Urinary bladder (tissue), 4 donors: ENCODE measurements around the gene NCOA1. TPM values are rescaled to one million over a fixed set of nuclear protein-coding genes. Genes with fewer than 3 reads are reported as not detected.
"Not testable (repeated sequence)": the region's sequence is repeated elsewhere in the genome, so short reads cannot be mapped to it uniquely, and the experiment has no call there.

Experiments used
- DNase-seq: peaks from one replicate; pipeline ENCODE4 v3.0.0-alpha.2; 2015; ENCODE audit errors: extremely low spot score
- H3K27ac ChIP-seq: one replicate; pipeline ENCODE4 v1.5.1; 2013; ENCODE audit warnings: low read depth, mild to moderate bottlenecking, moderate library complexity
- H3K36me3 ChIP-seq: one replicate; pipeline ENCODE4 v1.6.1; 2013; ENCODE audit warnings: mild to moderate bottlenecking, moderate library complexity; ENCODE audit not compliant: insufficient read depth
- H3K4me1 ChIP-seq: one replicate; pipeline ENCODE4 v1.6.1; 2013; ENCODE audit warnings: mild to moderate bottlenecking, moderate library complexity; ENCODE audit not compliant: insufficient read depth
- H3K4me3 ChIP-seq: one replicate; pipeline ENCODE4 v1.5.1; 2013; ENCODE audit warnings: low read depth, low read length
- WGBS: extraction: QIAGEN DNeasy Blood & Tissue Kit; methylation state at CpG from one replicate; pipeline ENCODE4 v1.1.7; 2013; 5-methylcytosine and 5-hydroxymethylcytosine counted together
- polyA plus RNA-seq: library from polyadenylated mRNA; stranded (reverse); fragments of 200-250 nt; gene quantifications from one replicate; pipeline ENCODE4 v1.2.3, GENCODE V29; 2013
- total RNA-seq: library from RNA; depleted of rRNA; stranded (reverse); fragments of >200 nt; gene quantifications from one replicate; pipeline ENCODE4 v1.2.3, GENCODE V29; 2014
- donor health status: healthy with polysubstance abuse.
- donor health status: healthy.

Gene NCOA1
- total and polyA plus RNA-seq, 2 donors: 24.4 to 107 TPM

GRCh38 chr2:24570225-24570624, 79.2 kb downstream of the NCOA1 start:
- Histone ChIP-seq H3K27ac (no peak overlapping the region), H3K4me3 (no peak overlapping the region), H3K4me1 (peaks cover 1% of the 10 kb centered on the region), H3K36me3 (no peaks in the 10 kb centered on the region)
- DNase-seq: no peak
- WGBS: 98% methylated on average over 1 of the region's 1 CpG

DNA sequence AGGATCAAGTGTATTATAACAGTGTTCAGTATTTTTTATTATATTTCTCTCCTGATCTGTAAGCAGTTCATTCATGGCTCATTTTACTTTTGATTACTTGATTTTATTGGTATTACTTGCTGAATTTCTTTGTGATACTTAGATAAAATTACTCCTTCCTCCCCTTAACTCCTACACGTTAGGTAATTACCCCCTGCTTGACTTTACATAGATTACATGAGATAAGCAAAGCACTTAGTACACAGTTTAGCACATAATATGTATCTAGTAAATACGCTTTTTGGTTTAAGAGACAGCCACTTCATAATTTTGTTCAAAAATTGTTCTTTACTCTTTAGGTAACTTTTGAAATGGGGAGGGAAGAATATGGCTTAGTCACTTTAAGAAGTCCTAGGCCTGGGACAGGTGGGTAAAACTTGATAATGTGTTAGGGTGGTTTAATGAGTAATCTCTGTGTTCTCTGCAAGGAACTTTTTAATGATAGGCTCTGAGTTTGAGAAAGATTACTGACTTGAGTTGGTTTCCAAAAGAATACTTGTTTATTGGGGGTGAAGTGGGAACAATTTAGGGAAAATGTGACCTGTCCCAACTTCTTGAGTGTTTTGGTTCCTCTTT, 80.9 kb downstream of the NCOA1 start:
- Histone ChIP-seq H3K4me1 (peaks cover 1% of the 10 kb centered on the region), H3K36me3 (no peaks in the 10 kb centered on the region), H3K27ac (no peak overlapping the region), H3K4me3 (no peak overlapping the region)
- 82% methylated on average over 2 of the region's 2 CpGs for WGBS
- DNase-seq: no peak

DNA sequence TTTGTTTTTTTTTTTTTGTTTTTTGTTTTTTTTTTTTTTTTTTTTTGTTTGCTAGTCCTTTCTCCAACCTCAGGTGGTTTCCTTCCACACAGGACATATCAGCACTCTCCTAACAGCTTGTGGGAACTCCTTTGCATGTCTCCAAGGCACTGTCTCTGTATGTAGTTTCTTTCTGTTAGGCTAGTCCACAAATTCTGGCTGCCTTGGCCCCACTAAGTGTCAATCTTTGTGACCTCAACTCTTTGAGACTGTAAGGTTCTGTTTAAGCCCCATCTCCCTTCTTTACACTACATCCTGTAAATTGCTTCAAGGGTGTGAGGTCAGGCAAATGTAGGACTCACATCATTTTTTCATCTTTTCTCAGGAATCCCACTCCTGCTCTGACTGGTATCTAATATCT, 85.1 kb downstream of the NCOA1 start:
- DNase-seq: no peak
- no peak overlapping the region for H3K27ac ChIP-seq
- no peak overlapping the region for H3K4me3 ChIP-seq
- H3K4me1 ChIP-seq: no peaks in the 10 kb centered on the region
- H3K36me3 ChIP-seq: no peaks in the 10 kb centered on the region

GRCh38 chr2:24576617-24577016, 85.6 kb downstream of the NCOA1 start:
- no peaks in the 10 kb centered on the region for H3K36me3 ChIP-seq
- H3K27ac ChIP-seq: no peak overlapping the region
- 91% methylated on average over 1 of the region's 1 CpG for WGBS
- DNase-seq: no peak
- no peak overlapping the region for H3K4me3 ChIP-seq
- H3K4me1 ChIP-seq: no peaks in the 10 kb centered on the region

DNA sequence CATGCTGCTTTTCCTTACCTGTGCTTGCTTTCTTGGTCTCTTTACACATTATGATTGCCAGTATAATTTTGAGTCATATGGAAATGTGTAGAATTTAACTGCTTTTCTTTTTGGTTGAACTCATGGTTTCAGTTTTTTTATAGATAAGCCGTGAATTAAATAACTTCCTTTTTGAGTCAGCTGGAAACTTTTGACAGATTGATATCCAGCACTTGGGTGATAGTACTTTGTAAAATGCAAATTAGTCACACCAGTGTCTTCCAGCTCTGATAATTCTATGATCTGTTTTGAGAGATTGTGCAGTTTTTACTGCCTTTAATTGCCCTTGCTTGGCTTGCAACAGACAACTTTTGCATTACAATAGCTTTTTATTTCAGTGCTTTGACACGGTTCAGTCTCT, 86.4 kb downstream of the NCOA1 start:
- no peak for DNase-seq
- Histone ChIP-seq H3K36me3 (no peaks in the 10 kb centered on the region), H3K4me3 (no peak overlapping the region), H3K4me1 (no peaks in the 10 kb centered on the region), H3K27ac (no peak overlapping the region)
- WGBS: 65% methylated on average over 2 of the region's 2 CpGs

DNA sequence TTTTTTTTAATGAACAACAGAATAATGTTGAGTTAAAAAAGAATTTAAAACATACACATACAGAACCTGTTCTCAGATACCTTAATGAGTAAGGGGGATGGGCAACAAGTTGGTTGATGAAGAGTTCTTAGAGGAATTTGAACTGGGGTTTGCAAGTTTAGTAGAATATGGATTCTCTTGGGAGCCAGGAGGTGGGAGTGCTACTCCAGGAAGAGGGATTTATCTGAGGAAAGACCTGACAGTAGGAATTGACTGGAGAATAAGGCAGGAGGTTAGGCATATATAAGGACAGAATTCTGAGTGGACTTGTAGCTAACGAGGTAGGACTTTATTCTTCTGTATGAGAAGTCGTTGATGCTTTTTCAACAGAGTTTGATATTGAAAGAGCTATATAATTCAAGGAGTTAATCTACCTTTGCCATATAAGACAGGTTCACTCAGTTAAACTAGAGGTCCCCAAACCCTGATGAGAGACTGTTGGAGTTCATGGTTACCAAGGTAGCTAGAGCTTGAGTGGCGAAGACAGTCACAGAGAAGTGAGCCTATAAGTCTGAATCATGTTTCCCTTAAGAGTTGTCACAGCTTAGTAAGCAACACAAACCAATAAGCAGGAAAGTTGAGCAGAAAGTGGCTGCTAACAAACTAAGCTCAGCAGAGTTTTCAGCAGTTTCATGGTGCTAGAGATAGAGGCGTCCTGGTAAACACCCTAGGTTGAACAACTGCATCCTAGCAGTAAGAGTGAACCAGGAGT, 88.2 kb downstream of the NCOA1 start:
- Histone ChIP-seq H3K36me3 (no peaks in the 10 kb centered on the region), H3K4me3 (no peak overlapping the region), H3K27ac (no peak overlapping the region), H3K4me1 (no peaks in the 10 kb centered on the region)
- WGBS: 94% methylated on average over 4 of the region's 4 CpGs
- DNase-seq: no peak

DNA sequence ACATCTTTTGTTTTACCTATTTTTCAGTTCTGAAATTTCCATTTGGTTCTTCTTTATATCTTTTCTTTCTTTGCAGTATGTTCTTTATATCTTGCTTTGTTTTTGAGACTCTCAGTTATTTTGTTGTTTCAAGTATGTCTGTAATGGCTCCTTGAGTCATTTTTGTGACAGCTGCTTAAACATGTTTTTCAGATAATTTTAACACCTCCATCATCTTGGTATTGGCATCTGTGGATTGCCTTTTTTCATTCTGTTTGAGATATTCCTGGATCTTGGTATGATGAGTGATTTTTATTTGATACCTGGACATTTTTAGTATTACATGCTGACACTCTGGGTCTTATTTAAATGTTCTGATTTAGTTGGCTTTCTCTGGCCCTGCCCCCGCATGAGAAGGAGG, 89.5 kb downstream of the NCOA1 start:
- Histone ChIP-seq H3K36me3 (no peaks in the 10 kb centered on the region), H3K27ac (no peak overlapping the region), H3K4me1 (no peaks in the 10 kb centered on the region), H3K4me3 (no peak overlapping the region)
- WGBS: 100% methylated on average over 1 of the region's 1 CpG
- DNase-seq: no peak

DNA sequence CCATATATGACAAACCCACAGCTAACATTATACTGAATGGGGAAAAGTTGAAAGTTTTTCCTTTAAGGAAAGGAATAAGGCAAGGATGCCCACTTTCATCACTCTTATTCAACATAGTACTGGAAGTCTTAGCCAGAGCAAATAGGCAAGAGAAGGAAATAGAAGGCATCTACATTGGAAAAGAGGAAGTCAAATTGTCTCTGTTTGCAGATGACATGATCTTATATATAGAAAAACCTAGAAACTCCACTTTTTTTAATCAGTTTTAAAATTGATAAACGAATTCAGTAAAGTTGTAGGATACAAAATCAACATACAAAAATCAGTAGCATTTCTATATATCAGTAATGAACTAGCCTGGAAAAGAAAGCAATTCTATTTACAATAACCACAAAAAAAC, 90.9 kb downstream of the NCOA1 start:
- H3K4me1 ChIP-seq, H3K36me3 ChIP-seq: not testable (repeated sequence)
- 95% methylated on average over 1 of the region's 1 CpG for WGBS

DNA sequence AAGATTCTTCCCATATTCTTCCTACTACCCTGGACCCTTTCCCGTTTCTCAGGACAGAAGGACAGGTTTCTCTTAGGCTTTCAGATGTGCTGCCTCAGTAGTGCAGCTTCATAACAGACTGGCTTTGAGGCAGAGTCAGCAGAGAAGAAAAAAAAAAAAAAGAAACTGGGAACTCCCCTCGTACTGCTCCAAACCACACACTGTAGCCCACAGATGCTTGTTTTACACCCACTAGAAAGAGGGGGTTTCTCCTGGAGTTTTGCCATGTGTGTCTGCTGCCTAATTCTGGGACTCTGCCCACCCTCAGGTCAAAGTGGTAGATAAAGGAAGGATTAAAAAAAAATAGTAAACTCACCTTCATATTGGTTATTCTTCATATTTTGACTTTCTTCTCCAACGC, 95.9 kb downstream of the NCOA1 start:
- Histone ChIP-seq H3K4me3 (no peak overlapping the region), H3K27ac (no peak overlapping the region), H3K4me1 (no peaks in the 10 kb centered on the region), H3K36me3 (peaks cover 2% of the 10 kb centered on the region)
- WGBS: 88% methylated on average over 3 of the region's 3 CpGs
- DNase-seq: no peak

More for the DNA sequence above, 90.9 kb downstream of the NCOA1 start:
- H3K4me3 ChIP-seq, DNase-seq, H3K27ac ChIP-seq: not testable (repeated sequence)

DNA sequence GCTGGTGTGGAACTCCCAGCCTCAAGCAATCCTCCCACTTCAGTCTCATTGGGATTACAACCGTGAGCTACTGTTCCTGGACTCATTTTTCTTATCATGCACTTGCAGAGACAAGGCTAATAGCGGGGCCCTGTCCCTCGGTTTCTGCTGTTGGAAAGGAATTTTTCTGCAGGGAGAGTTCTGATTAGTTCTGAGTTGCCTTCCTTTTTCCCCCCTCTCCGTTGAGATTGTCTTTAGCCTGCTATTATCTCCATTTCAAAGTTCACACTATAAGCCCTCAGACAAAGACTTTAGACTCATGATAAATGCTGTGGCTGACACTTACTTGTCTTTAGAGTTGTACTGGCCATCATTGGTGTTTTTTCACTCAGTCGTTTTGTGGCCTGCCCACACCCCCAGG, 97.2 kb downstream of the NCOA1 start:
- Histone ChIP-seq H3K4me3 (no peak overlapping the region), H3K27ac (no peak overlapping the region), H3K4me1 (no peaks in the 10 kb centered on the region), H3K36me3 (peaks cover 2% of the 10 kb centered on the region)
- WGBS: 93% methylated on average over 5 of the region's 5 CpGs
- no peak for DNase-seq

DNA sequence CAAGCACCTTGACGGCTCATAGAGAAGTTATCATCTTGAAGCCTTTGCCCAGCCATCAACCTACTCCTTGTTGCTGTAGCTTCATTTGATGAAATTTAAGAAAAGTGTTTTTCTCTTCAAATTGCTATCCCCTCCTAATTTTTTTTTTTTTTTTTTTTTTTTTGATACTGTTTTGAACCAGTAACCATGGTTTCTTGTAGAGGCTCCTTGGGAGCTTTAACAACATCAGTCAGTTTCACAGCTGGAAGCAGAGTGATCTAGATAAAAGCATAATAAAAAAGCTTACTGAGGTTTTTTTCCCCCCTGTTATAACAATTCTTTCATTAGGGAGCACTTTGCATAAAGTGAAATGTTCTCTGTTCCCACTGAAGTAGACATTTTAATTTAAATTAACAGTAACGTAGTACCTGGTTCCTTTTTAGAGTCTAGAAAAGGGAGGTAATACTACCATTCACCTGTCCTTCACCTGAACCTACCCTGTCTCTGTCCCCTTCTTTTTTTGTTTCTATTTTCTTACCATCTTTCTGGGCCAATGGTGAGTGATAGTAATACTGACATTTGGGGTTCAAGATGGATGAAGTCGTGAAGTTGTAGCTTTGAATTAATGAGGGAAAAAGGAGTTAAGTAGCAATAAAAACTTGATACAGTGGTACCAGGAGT, 101.5 kb downstream of the NCOA1 start:
- 93% methylated on average over 3 of the region's 3 CpGs for WGBS
- Histone ChIP-seq H3K27ac (no peak overlapping the region), H3K4me3 (no peak overlapping the region), H3K36me3 (peaks cover 2% of the 10 kb centered on the region), H3K4me1 (no peaks in the 10 kb centered on the region)
- no peak for DNase-seq

DNA sequence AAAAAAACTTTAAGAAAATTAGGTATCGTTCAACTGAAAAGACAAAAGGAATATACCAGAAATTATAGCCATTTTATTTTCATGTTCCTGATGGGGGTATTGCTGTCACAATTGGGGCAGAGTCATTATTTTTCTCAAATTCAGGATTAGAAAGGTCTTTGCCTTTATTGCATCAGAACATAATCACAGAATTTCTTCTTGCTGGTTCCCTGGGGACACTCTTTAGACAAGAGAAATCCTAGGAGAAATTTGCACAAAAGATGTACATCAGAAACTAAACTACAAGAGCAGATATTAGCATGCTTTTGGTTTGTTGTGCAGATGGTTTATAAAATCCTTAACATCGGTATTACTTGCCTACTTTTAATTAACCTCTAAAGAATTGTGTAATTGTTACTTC, 103.2 kb downstream of the NCOA1 start:
- DNase-seq: no peak
- WGBS: 87% methylated on average over 2 of the region's 2 CpGs
- no peaks in the 10 kb centered on the region for H3K4me1 ChIP-seq
- H3K36me3 ChIP-seq: no peaks in the 10 kb centered on the region
- H3K27ac ChIP-seq: no peak overlapping the region
- H3K4me3 ChIP-seq: no peak overlapping the region

DNA sequence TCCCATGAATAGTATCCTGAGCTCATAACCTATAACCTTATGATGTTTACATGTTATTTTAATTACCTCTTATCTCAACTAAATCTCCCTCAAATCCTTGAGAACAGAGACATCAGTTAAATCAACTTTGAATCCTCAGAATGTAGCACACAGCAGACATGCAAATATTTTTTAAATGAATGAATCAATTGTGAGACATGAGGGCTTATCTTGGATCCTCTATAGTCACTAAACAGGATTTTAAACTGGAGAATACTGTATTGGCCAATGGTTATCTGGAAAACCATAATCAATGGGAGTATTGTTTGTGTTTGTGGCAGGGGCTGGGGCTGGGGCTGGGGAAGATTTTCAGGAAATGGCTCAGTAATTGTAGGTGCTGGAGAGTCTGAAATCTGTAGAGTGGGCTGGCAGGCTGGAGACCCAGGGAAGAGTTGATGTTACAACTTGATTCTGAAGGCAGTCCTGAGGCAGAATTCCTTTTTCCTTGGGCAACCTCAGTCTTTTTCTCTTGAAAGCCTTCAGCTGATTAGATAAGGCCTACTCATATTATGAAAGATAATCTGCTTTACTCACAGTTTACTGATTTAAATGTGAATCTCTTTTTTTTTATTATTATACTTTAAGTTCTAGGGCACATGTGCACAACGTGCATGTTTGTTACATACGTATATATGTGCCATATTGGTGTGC, 106.3 kb downstream of the NCOA1 start:
- 96% methylated on average over 2 of the region's 2 CpGs for WGBS
- H3K4me1 ChIP-seq: no peaks in the 10 kb centered on the region
- no peak overlapping the region for H3K27ac ChIP-seq

DNA sequence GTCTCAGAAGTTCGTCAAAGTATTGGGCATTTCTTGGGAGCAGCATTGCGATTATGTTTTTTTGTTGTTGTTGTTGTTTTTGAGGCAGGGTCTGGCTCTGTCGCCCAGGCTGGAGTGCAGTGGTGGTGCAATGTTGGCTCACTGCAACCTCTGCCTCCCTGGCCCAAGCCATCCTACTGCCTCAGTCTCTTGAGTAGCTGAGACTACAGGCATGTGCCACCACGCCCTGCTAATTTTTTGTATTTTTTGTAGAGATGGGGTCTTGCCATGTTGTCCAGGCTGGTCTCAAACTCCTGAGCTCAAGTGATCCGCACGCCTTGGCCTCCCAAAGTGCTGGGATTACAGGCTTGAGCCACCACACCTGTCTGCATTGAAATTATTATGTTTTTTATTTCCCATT, 109.1 kb downstream of the NCOA1 start:
- not testable (repeated sequence) for H3K4me3 ChIP-seq, DNase-seq, H3K4me1 ChIP-seq, H3K36me3 ChIP-seq, H3K27ac ChIP-seq
- WGBS: 97% methylated on average over 6 of the region's 6 CpGs

More for the DNA sequence above, 106.3 kb downstream of the NCOA1 start:
- no peaks in the 10 kb centered on the region for H3K36me3 ChIP-seq
- no peak for DNase-seq
- no peak overlapping the region for H3K4me3 ChIP-seq
